Nephron (organoid): ENCODE data around the gene RBM19.

ENCODE experiments used
- H3K27ac Mint-ChIP-seq, 3 experiments: 2 replicates each; pipeline ENCODE4 v1.8.0; 2020; ENCODE audit warnings: mixed read lengths in 3 of 3, mild to moderate bottlenecking in 2 of 3, moderate library complexity in 1 of 3
- H3K27me3 Mint-ChIP-seq: 2 replicates; pipeline ENCODE4 v1.8.0; 2021; ENCODE audit warnings: low read depth, mild to moderate bottlenecking, moderate library complexity, mixed read lengths
- H3K36me3 Mint-ChIP-seq: 2 replicates; pipeline ENCODE4 v1.8.0; 2020; ENCODE audit warnings: low read depth, mixed read lengths
- H3K4me1 Mint-ChIP-seq: 2 replicates; pipeline ENCODE4 v1.8.0; 2020; ENCODE audit warnings: mixed read lengths
- H3K4me3 Mint-ChIP-seq, 3 experiments: 2 replicates each; pipeline ENCODE4 v1.8.0; 2020; ENCODE audit warnings: mild to moderate bottlenecking in 3 of 3, mixed read lengths in 3 of 3, moderate library complexity in 2 of 3
- H3K9me3 Mint-ChIP-seq: 2 replicates; pipeline ENCODE4 v1.8.0; 2020; ENCODE audit warnings: mixed read lengths
- CTCF ChIP-seq, 3 experiments: fragments of 200-600 bp; sonication (generic); IDR thresholded peaks; one replicate each; pipeline ENCODE4 v1.5.0; 2021; ENCODE audit warnings: antibody characterized with exemption in 3 of 3; ENCODE audit not compliant: unreplicated experiment in 3 of 3

Gene RBM19

DNA sequence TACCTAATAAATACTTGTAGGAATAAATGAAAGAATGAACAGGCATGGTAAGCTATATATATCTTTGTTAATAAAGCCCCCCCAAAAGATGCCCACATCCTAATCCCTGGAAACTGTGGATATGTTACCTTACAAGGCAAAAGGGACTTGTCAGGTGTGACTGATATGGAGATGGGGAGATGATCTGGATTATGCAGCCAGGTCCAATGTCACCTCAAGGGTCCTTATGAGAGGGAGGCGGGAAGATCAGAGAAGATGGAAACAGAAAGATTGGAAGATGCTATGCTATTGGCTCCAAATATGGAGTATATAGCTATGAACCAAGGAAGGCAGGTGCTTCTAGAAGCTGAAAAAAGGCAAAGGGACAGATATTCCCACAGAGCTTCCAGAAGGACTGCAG is 3.4 kb downstream of the RBM19 start:
- TF ChIP-seq CTCF (IDR thresholded peaks at IDR 0.05; ENCODE audit: unreplicated experiment in 3 of 3), result no peak
- Mint-ChIP-seq H3K27ac (no peak overlapping the region), H3K27me3 (no peaks in the 10 kb centered on the region), H3K4me1 (peaks cover 24% of the 10 kb centered on the region), H3K9me3 (no peaks in the 10 kb centered on the region), H3K36me3 (peaks cover 23% of the 10 kb centered on the region), H3K4me3 (peak overlapping the region; percentile 6 to 54 (median 49))

GRCh38 chr12:113961921-113962710 is 4.0 kb downstream of the RBM19 start:
- Mint-ChIP-seq H3K27me3 (no peaks in the 10 kb centered on the region), H3K4me3 (peak overlapping the region in 2 of 3 experiments; percentile 6 to 54), H3K36me3 (peaks cover 23% of the 10 kb centered on the region), H3K9me3 (no peaks in the 10 kb centered on the region), H3K27ac (no peak overlapping the region), H3K4me1 (peaks cover 24% of the 10 kb centered on the region)
- TF ChIP-seq CTCF (IDR thresholded peaks at IDR 0.05; ENCODE audit: unreplicated experiment in 3 of 3), result no peak

- Mint-ChIP-seq H3K4me1 (peaks cover 8% of the 10 kb centered on the region), H3K27ac (no peak overlapping the region), H3K36me3 (peaks cover 34% of the 10 kb centered on the region), H3K4me3 (no peak overlapping the region), H3K9me3 (no peaks in the 10 kb centered on the region), H3K27me3 (no peaks in the 10 kb centered on the region)
- TF ChIP-seq CTCF (IDR thresholded peaks at IDR 0.05; ENCODE audit: unreplicated experiment in 3 of 3), result no peak
Measured at GRCh38 chr12:113960030-113960429, 6.1 kb downstream of the RBM19 start.

GRCh38 chr12:113959096-113959495 is 7.0 kb downstream of the RBM19 start:
- H3K27ac Mint-ChIP-seq, result no peak overlapping the region
- H3K4me3 Mint-ChIP-seq, result no peak overlapping the region
- peaks cover 39% of the 10 kb centered on the region for H3K36me3 Mint-ChIP-seq

DNA sequence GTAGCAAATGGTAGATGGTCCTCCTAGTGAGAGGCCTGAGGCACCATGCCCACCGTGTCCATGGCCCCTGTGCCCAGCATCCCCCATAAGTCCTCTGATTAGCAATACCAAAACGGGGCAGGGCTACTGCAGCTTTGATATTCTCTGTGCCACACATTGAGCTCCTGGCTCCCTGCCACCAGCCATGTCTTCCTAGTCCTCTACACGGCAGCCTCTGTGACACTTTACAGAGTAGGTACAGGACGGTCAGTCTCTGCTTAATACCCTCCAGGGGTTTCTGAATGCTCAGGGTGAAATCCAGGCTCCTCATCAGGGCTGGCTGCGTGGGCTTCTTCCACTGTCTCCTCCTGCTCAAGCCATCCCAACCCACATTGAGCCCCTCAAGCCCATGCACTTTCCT is 8.0 kb downstream of the RBM19 start:
- H3K9me3 Mint-ChIP-seq, result no peaks in the 10 kb centered on the region
- H3K4me3 Mint-ChIP-seq, result no peak overlapping the region
- no peaks in the 10 kb centered on the region for H3K4me1 Mint-ChIP-seq
- H3K27ac Mint-ChIP-seq, result no peak overlapping the region
- TF ChIP-seq CTCF (IDR thresholded peaks at IDR 0.05; ENCODE audit: unreplicated experiment in 3 of 3), result no peak
- peaks cover 39% of the 10 kb centered on the region for H3K36me3 Mint-ChIP-seq
- H3K27me3 Mint-ChIP-seq, result no peaks in the 10 kb centered on the region

More at GRCh38 chr12:113959096-113959495, 7.0 kb downstream of the RBM19 start:
- TF ChIP-seq CTCF (IDR thresholded peaks at IDR 0.05; ENCODE audit: unreplicated experiment in 3 of 3), result no peak
- no peaks in the 10 kb centered on the region for H3K9me3 Mint-ChIP-seq
- H3K4me1 Mint-ChIP-seq, result peaks cover 1% of the 10 kb centered on the region
- no peaks in the 10 kb centered on the region for H3K27me3 Mint-ChIP-seq

DNA sequence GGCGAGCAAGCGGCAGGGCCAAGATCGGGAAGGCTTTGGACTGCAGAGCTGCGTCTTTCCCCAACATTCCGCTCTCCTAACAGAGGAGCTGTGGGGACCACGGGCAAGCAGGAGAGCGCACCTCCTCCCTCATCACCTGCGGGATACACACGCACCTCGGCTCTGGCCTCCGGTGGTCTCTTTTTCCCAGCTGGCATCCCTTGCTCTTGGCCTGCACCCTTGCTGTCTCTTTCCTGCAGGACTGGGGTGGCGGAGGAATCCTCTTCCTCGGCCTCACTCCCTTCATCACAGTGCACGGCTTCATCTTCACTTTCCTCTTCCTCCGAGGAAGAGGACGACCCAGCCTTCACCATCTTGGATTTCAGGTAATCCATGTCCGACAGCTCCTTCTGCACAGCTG is 8.5 kb downstream of the RBM19 start:
- Mint-ChIP-seq H3K36me3 (peaks cover 39% of the 10 kb centered on the region), H3K4me3 (no peak overlapping the region), H3K9me3 (no peaks in the 10 kb centered on the region), H3K27ac (no peak overlapping the region), H3K4me1 (no peaks in the 10 kb centered on the region), H3K27me3 (no peaks in the 10 kb centered on the region)
- TF ChIP-seq CTCF (IDR thresholded peaks at IDR 0.05; ENCODE audit: unreplicated experiment in 3 of 3), result no peak
